Fibroblast of peridontal ligament (primary cell): Measurements from ENCODE around the gene IGF2.

ENCODE experiments used
- DNase-seq: peaks from one replicate; pipeline ENCODE4 v3.0.0-alpha.2; 2010; ENCODE audit errors: extremely low read depth

Gene IGF2

GRCh38 chr11:2154195-2154585, 15.0 kb upstream of the IGF2 start:
- no peak for DNase-seq

- DNase-seq: no peak
Measured at GRCh38 chr11:2153581-2154194, 14.5 kb upstream of the IGF2 start.

- DNase-seq: peak; percentile 64
Measured at GRCh38 chr11:2151500-2152257, 12.5 kb upstream of the IGF2 start.

GRCh38 chr11:2149864-2150847, 11.0 kb upstream of the IGF2 start:
- DNase-seq: peak; percentile 65

GRCh38 chr11:2149460-2149859, 10.3 kb upstream of the IGF2 start:
- no peak for DNase-seq

GRCh38 chr11:2148595-2148994, 9.4 kb upstream of the IGF2 start:
- DNase-seq: no peak

- no peak for DNase-seq
Measured at GRCh38 chr11:2147391-2147790, 8.2 kb upstream of the IGF2 start.

- DNase-seq: no peak
Measured at GRCh38 chr11:2146051-2146450, 6.9 kb upstream of the IGF2 start.

GRCh38 chr11:2144544-2145248, 5.5 kb upstream of the IGF2 start:
- no peak for DNase-seq

- no peak for DNase-seq
Measured at GRCh38 chr11:2143799-2144543, 4.8 kb upstream of the IGF2 start.

GRCh38 chr11:2143477-2143798, 4.2 kb upstream of the IGF2 start:
- DNase-seq: no peak

GRCh38 chr11:2142762-2143202, 3.6 kb upstream of the IGF2 start:
- peak; percentile 18 for DNase-seq

GRCh38 chr11:2142300-2142759, 3.1 kb upstream of the IGF2 start:
- peak; percentile 47 for DNase-seq

GRCh38 chr11:2140411-2141400, 1.5 kb upstream of the IGF2 start:
- no peak for DNase-seq

GRCh38 chr11:2139621-2140337, 590 bp upstream of the IGF2 start:
- no peak for DNase-seq

- DNase-seq: no peak
Measured at GRCh38 chr11:2138431-2139122, 612 bp downstream of the IGF2 start.

GRCh38 chr11:2138068-2138430, 1.1 kb downstream of the IGF2 start:
- no peak for DNase-seq
